IMR-90 (cell line): ENCODE data around the gene THADA. TPM values are rescaled to one million over a fixed set of nuclear protein-coding genes. Genes with fewer than 3 reads are reported as not detected.

Experiments used
- ATAC-seq: fragments of 200-7000 bp; cut with Tn5 transposase; 2 replicates; pipeline ENCODE4 v1.9.1; 2020; ENCODE audit warnings: low read depth, mild to moderate bottlenecking, moderate library complexity
- BruUV-seq: library from RNA; stranded (reverse); fragments of 400-500 nt; replicated peaks from 2 replicates; lab custom pipeline; 2021; lab: Mats Ljungman, UMichigan
- CTCF ChIA-PET: fragments of 300-600 bp; formaldehyde crosslinking; extraction: SDS; loops from one replicate; lab custom pipeline; 2021; ENCODE audit warnings: antibody characterized with exemption; lab: Yijun Ruan, JAX
- POLR2A ChIA-PET: fragments of 300-600 bp; sonication (Branson Sonifier 250); formaldehyde crosslinking; loops from one replicate; lab custom pipeline; 2022; ENCODE audit warnings: antibody characterized with exemption; ENCODE audit not compliant: unreplicated experiment; lab: Charles Lee
- DNase-seq: peaks from one replicate; pipeline ENCODE4 v3.0.0; 2013
- H2AFZ ChIP-seq: replicated peaks from 2 replicates; pipeline ENCODE3; 2013; ENCODE audit warnings: low read length, mild to moderate bottlenecking; ENCODE audit not compliant: poor library complexity
- H2AK5ac ChIP-seq: 2 replicates; pipeline ENCODE4 v1.6.1; 2013; ENCODE audit warnings: low read depth, low read length, inconsistent platforms
- H2AK9ac ChIP-seq: replicated peaks from 2 replicates; pipeline ENCODE3; 2013; ENCODE audit warnings: mild to moderate bottlenecking, low read depth, low read length, moderate library complexity; ENCODE audit not compliant: poor library complexity
- H2BK120ac ChIP-seq: 2 replicates; pipeline ENCODE4 v1.6.1; 2013; ENCODE audit warnings: low read depth, low read length, inconsistent platforms
- H2BK15ac ChIP-seq: 3 replicates; pipeline ENCODE4 v1.6.1; 2013; ENCODE audit warnings: low read depth, low read length, inconsistent platforms
- H2BK20ac ChIP-seq: 2 replicates; pipeline ENCODE4 v1.6.1; 2013; ENCODE audit warnings: low read depth, mild to moderate bottlenecking, inconsistent platforms, low read length, moderate library complexity
- H2BK5ac ChIP-seq: 2 replicates; pipeline ENCODE4 v1.6.1; 2013; ENCODE audit warnings: mild to moderate bottlenecking, low read depth, low read length, inconsistent platforms; ENCODE audit not compliant: poor library complexity, severe bottlenecking
- H3K14ac ChIP-seq: replicated peaks from 2 replicates; pipeline ENCODE4 v1.6.1; 2013; ENCODE audit warnings: low read depth, low read length, inconsistent platforms
- H3K18ac ChIP-seq: 2 replicates; pipeline ENCODE4 v1.6.1; 2013; ENCODE audit warnings: low read depth, low read length, control low read depth
- H3K23ac ChIP-seq: 2 replicates; pipeline ENCODE4 v1.6.1; 2013; ENCODE audit warnings: low read depth, low read length, inconsistent platforms
- H3K27ac ChIP-seq: 2 replicates; pipeline ENCODE4 v1.5.1; 2013; ENCODE audit warnings: mild to moderate bottlenecking, control low read depth, low read length; ENCODE audit not compliant: insufficient read depth
- H3K27me3 ChIP-seq: 2 replicates; pipeline ENCODE4 v1.6.1; 2013; ENCODE audit warnings: low read length; ENCODE audit not compliant: control insufficient read depth, insufficient read depth
- H3K36me3 ChIP-seq: 2 replicates; pipeline ENCODE4 v1.6.1; 2013; ENCODE audit warnings: low read length, mixed read lengths; ENCODE audit not compliant: control insufficient read depth, insufficient read depth
- H3K4ac ChIP-seq: 2 replicates; pipeline ENCODE4 v1.6.1; 2013; ENCODE audit warnings: low read depth, low read length, inconsistent platforms
- H3K4me1 ChIP-seq: 2 replicates; pipeline ENCODE4 v1.6.1; 2013; ENCODE audit warnings: low read length, mixed read lengths; ENCODE audit not compliant: control insufficient read depth, insufficient read depth
- H3K4me2 ChIP-seq: 2 replicates; pipeline ENCODE4 v1.6.1; 2013; ENCODE audit warnings: low read depth, mild to moderate bottlenecking, control low read depth, low read length, moderate library complexity
- H3K4me3 ChIP-seq: 2 replicates; pipeline ENCODE4 v1.5.1; 2013; ENCODE audit warnings: low read depth, mild to moderate bottlenecking, control low read depth, low read length, moderate library complexity; ENCODE audit not compliant: insufficient read depth
- H3K56ac ChIP-seq: 2 replicates; pipeline ENCODE4 v1.6.1; 2013; ENCODE audit warnings: low read length, inconsistent platforms; ENCODE audit not compliant: insufficient read depth; ENCODE audit errors: extremely low read depth
- H3K79me1 ChIP-seq, 2 experiments: 2 replicates each; pipeline ENCODE4 v1.6.1; 2013; ENCODE audit warnings: low read length in 2 of 2, inconsistent platforms in 1 of 2, low read depth in 1 of 2
- H3K9ac ChIP-seq: 2 replicates; pipeline ENCODE4 v1.6.1; 2013; ENCODE audit warnings: low read depth, low read length, control low read depth
- H3K9me1 ChIP-seq: 2 replicates; pipeline ENCODE4 v1.6.1; 2013; ENCODE audit warnings: low read length, inconsistent platforms; ENCODE audit not compliant: insufficient read depth
- H3K9me3 ChIP-seq: 2 replicates; pipeline ENCODE4 v1.6.1; 2013; ENCODE audit warnings: low read length; ENCODE audit not compliant: control insufficient read depth, insufficient read depth
- H4K20me1 ChIP-seq: 2 replicates; pipeline ENCODE4 v1.6.1; 2013; ENCODE audit warnings: low read length, inconsistent platforms; ENCODE audit not compliant: insufficient read depth
- H4K5ac ChIP-seq: 2 replicates; pipeline ENCODE4 v1.6.1; 2013; ENCODE audit warnings: mild to moderate bottlenecking, low read depth, low read length, control low read depth
- H4K8ac ChIP-seq, 2 experiments: 2 replicates each; pipeline ENCODE4 v1.6.1; 2013; ENCODE audit warnings: low read depth in 2 of 2, low read length in 2 of 2, control low read depth in 1 of 2, inconsistent platforms in 1 of 2
- H4K91ac ChIP-seq: 2 replicates; pipeline ENCODE4 v1.6.1; 2013; ENCODE audit warnings: low read depth, low read length, inconsistent platforms; ENCODE audit not compliant: insufficient read depth
- BHLHE40 ChIP-seq: fragments of 150-350 bp; IDR thresholded peaks from 2 replicates; pipeline ENCODE4 v1.6.1; 2016; ENCODE audit warnings: mild to moderate bottlenecking, low read depth, low read length
- CEBPB ChIP-seq: IDR thresholded peaks from 2 replicates; pipeline ENCODE4 v1.6.1; 2012; ENCODE audit warnings: low read depth, low read length, improper control_type of control experiment
- CHD1 ChIP-seq: IDR thresholded peaks from 2 replicates; pipeline ENCODE4 v1.6.1; 2012; ENCODE audit warnings: low read depth, low read length, improper control_type of control experiment
- ELK1 ChIP-seq: fragments of 150-350 bp; IDR thresholded peaks from 2 replicates; pipeline ENCODE4 v1.6.1; 2016; ENCODE audit warnings: low read depth, mild to moderate bottlenecking, low read length, moderate library complexity, borderline replicate concordance
- FOS ChIP-seq: fragments of 150-350 bp; IDR thresholded peaks from 2 replicates; pipeline ENCODE4 v1.6.1; 2016; ENCODE audit warnings: low read depth, low read length
- MAFK ChIP-seq: IDR thresholded peaks from 2 replicates; pipeline ENCODE4 v1.6.1; 2012; ENCODE audit warnings: low read depth, low read length, improper control_type of control experiment
- MAZ ChIP-seq: IDR thresholded peaks from 2 replicates; pipeline ENCODE4 v1.6.1; 2012; ENCODE audit warnings: low read depth, mild to moderate bottlenecking, low read length, improper control_type of control experiment, moderate library complexity, borderline replicate concordance
- MXI1 ChIP-seq: IDR thresholded peaks from 2 replicates; pipeline ENCODE4 v1.6.1; 2012; ENCODE audit warnings: low read depth, mild to moderate bottlenecking, low read length, moderate library complexity, borderline replicate concordance
- NFE2L2 ChIP-seq: fragments of 150-350 bp; IDR thresholded peaks from 2 replicates; pipeline ENCODE4 v1.6.1; 2016; ENCODE audit warnings: low read depth, mild to moderate bottlenecking, low read length
- POLR2A ChIP-seq: IDR thresholded peaks from 2 replicates; pipeline ENCODE4 v1.6.1; 2012; ENCODE audit warnings: mild to moderate bottlenecking, low read depth, low read length
- RAD21 ChIP-seq: IDR thresholded peaks from 2 replicates; pipeline ENCODE4 v1.6.1; 2012; ENCODE audit warnings: low read length, improper control_type of control experiment
- RCOR1 ChIP-seq: IDR thresholded peaks from 2 replicates; pipeline ENCODE4 v1.6.1; 2012; ENCODE audit warnings: mild to moderate bottlenecking, low read length, improper control_type of control experiment; ENCODE audit not compliant: insufficient replicate concordance
- RFX5 ChIP-seq: IDR thresholded peaks from 2 replicates; pipeline ENCODE4 v1.8.0; 2012; ENCODE audit warnings: low read depth, mild to moderate bottlenecking, low read length, moderate library complexity
- SMC3 ChIP-seq: fragments of 150-350 bp; IDR thresholded peaks from 2 replicates; pipeline ENCODE4 v1.6.1; 2016; ENCODE audit warnings: low read depth, mild to moderate bottlenecking, antibody characterized with exemption, low read length, moderate library complexity
- WGBS, 2 experiments: methylation state at CpG; one replicate each; pipeline versions ENCODE4 v1.1.5 to v1.1.7; 2013; ENCODE audit warnings: missing lambda C conversion rate in 2 of 2; ENCODE audit not compliant: insufficient read length in 1 of 2; ENCODE audit errors: extremely low coverage in 2 of 2; 5-methylcytosine and 5-hydroxymethylcytosine counted together
- dilution Hi-C: fragments of 300-500 bp; cut with HindIII; formaldehyde crosslinking; loops from one replicate; pipeline ENCODE4 v1.14.3; 2018; ENCODE audit warnings: low sequenced_read_pairs; ENCODE audit not compliant: unreplicated experiment
- in situ Hi-C: fragments of 300-500 bp; cut with MboI; formaldehyde crosslinking; loops from 3 replicates; pipeline ENCODE4 v1.14.3; 2019; ENCODE audit warnings: low sequenced_read_pairs, inconsistent platforms, mixed read lengths
- intact Hi-C: fragments of 100-400 bp; cut with micrococcal nuclease; formaldehyde crosslinking; loops from 2 replicates; pipeline ENCODE4 v1.10.0; 2022
- polyA plus RNA-seq, 3 experiments: library from polyadenylated mRNA; depleted of rRNA; stranded (reverse); fragments of >200 nt; gene quantifications; 2 replicates each; pipeline ENCODE4 v1.2.3, GENCODE V29; 2012; ENCODE audit warnings: low replicate concordance in 1 of 3
- total RNA-seq: library from RNA; depleted of rRNA; stranded (reverse); fragments of >200 nt; gene quantifications from 2 replicates; pipeline ENCODE4 v1.2.3, GENCODE V29; 2012
- TF ChIP-seq, protein P1 (sequence below): fragments of 150-350 bp; IDR thresholded peaks from 2 replicates; pipeline ENCODE4 v1.6.1; 2017; ENCODE audit warnings: mild to moderate bottlenecking, antibody characterized with exemption, low read length, low read depth
- TF ChIP-seq, protein P2 (sequence below): conservative IDR thresholded peaks from 2 replicates; pipeline ENCODE4 v1.5.1; 2012; ENCODE audit warnings: mild to moderate bottlenecking, low read depth, low read length, improper control_type of control experiment

The THADA gene
- total and polyA plus RNA-seq, 2 of the 4 experiments (the other 2 are of a cell fraction), result 10.5 to 21.3 TPM

DNA sequence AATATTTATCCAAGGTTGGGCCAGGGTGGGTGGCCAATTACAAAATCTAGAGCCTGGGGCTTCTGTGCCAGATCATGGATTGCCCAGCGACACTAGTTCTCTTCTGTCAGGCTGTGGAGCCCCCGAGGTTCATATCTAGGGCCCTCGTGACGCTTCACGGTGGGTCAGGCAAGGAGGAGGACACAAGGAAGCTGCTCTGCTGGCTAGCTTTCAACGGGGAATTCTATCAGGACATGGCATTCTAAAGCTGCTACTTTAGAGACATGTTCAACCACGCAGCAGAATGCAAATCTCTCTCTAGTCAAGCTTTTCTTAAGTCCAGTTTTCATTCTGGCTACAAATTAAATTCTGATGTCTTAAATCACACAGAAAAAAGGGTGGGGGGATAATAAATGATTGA lies 180.2 kb downstream of the THADA start:
- no peaks in the 10 kb centered on the region; the same call in 1 of the 2 replicates for H3K36me3 ChIP-seq
- intact Hi-C loops (no loop called here), in situ Hi-C loops (no loop called here), dilution Hi-C loops (no loop called here)
- ATAC-seq (no peak), DNase-seq (no peak)
- H2BK120ac ChIP-seq, result no peak overlapping the region
- H3K4me2 ChIP-seq, result no peak overlapping the region
- H3K79me1 ChIP-seq, result no peaks in the 10 kb centered on the region
- no peaks in the 10 kb centered on the region for H3K27me3 ChIP-seq
- no peak overlapping the region for H3K4ac ChIP-seq
- H2BK5ac ChIP-seq, result no peak overlapping the region
- no peak overlapping the region for H4K8ac ChIP-seq
- no peak overlapping the region for H2BK15ac ChIP-seq
- ChIA-PET POLR2A (no interaction called here), CTCF (interaction anchor here (0.6 kb wide), 1 partner anchor 95 kb away, joined by 3 read pairs; no protein-coding TSS in a partner anchor)
- H4K20me1 ChIP-seq, result no peaks in the 10 kb centered on the region
- 67% methylated on average over 3 of the region's 7 CpGs; no CpG with 5 or more reads in 1 of the 2 experiments for WGBS, 2 experiments
- H2AK5ac ChIP-seq, result no peak overlapping the region
- no peak overlapping the region for H3K23ac ChIP-seq
- H3K9me1 ChIP-seq, result no peaks in the 10 kb centered on the region
- H3K18ac ChIP-seq, result no peak overlapping the region
- no peaks in the 10 kb centered on the region for H3K9me3 ChIP-seq
- H2AFZ ChIP-seq, result no peak overlapping the region
- H4K91ac ChIP-seq, result no peak overlapping the region
- BruUV-seq, result no TSS peak
- no peak overlapping the region for H2BK20ac ChIP-seq
- H3K4me3 ChIP-seq, result no peak overlapping the region
- H2AK9ac ChIP-seq, result no peak overlapping the region
- H3K14ac ChIP-seq, result no peak overlapping the region
- H4K5ac ChIP-seq, result no peak overlapping the region
- H3K27ac ChIP-seq, result no peak overlapping the region
- TF ChIP-seq MAZ (no peak), NFE2L2 (no peak), SMC3 (no peak), POLR2A (no peak), BHLHE40 (no peak), RFX5 (no peak), MAFK (no peak), CHD1 (no peak), ELK1 (no peak), MXI1 (no peak), RCOR1 (no peak), CEBPB (no peak), RAD21 (no peak), FOS (no peak)
- TF ChIP-seq, protein P1, sequence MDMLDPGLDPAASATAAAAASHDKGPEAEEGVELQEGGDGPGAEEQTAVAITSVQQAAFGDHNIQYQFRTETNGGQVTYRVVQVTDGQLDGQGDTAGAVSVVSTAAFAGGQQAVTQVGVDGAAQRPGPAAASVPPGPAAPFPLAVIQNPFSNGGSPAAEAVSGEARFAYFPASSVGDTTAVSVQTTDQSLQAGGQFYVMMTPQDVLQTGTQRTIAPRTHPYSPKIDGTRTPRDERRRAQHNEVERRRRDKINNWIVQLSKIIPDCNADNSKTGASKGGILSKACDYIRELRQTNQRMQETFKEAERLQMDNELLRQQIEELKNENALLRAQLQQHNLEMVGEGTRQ, result no peak
- TF ChIP-seq, protein P2, sequence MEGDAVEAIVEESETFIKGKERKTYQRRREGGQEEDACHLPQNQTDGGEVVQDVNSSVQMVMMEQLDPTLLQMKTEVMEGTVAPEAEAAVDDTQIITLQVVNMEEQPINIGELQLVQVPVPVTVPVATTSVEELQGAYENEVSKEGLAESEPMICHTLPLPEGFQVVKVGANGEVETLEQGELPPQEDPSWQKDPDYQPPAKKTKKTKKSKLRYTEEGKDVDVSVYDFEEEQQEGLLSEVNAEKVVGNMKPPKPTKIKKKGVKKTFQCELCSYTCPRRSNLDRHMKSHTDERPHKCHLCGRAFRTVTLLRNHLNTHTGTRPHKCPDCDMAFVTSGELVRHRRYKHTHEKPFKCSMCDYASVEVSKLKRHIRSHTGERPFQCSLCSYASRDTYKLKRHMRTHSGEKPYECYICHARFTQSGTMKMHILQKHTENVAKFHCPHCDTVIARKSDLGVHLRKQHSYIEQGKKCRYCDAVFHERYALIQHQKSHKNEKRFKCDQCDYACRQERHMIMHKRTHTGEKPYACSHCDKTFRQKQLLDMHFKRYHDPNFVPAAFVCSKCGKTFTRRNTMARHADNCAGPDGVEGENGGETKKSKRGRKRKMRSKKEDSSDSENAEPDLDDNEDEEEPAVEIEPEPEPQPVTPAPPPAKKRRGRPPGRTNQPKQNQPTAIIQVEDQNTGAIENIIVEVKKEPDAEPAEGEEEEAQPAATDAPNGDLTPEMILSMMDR, result no peak
- no peaks in the 10 kb centered on the region for H3K4me1 ChIP-seq
- no peak overlapping the region for H3K9ac ChIP-seq
- no peak overlapping the region for H3K56ac ChIP-seq
